ENCODE measurements around the gene ADH4. TPM values are rescaled to one million over a fixed set of nuclear protein-coding genes. Genes with fewer than 3 reads are reported as not detected.
"Not testable (repeated sequence)": the region's sequence is repeated elsewhere in the genome, so short reads cannot be mapped to it uniquely, and the experiment has no call there.

Gene ADH4
- total RNA-seq, 4 donors from 2014 or later: 0.13 to 0.64 TPM; not detected in 2

DNA sequence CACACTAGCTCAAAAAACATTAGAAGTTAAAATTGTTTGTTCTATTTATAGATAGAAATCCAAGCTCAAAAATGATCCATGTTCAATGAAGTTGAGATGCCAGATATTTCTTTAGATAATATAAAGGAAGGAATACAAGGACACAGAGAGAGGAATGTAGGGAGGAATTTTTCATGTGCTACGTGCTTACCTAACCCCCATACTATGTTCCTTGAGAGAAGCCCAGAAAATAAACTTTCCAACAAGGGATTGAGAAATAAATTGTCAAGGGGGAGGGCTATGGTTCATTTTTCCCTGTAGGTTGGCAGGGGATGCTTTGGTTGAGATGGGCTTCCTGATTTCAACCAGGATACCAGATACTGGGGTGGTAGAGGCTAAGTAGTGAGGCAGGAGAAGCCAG is 39.9 kb downstream of the ADH4 start:
- DNase-seq (ENCODE audit: low spot score in 2 of 2): no peak
- TF ChIP-seq, protein P1, sequence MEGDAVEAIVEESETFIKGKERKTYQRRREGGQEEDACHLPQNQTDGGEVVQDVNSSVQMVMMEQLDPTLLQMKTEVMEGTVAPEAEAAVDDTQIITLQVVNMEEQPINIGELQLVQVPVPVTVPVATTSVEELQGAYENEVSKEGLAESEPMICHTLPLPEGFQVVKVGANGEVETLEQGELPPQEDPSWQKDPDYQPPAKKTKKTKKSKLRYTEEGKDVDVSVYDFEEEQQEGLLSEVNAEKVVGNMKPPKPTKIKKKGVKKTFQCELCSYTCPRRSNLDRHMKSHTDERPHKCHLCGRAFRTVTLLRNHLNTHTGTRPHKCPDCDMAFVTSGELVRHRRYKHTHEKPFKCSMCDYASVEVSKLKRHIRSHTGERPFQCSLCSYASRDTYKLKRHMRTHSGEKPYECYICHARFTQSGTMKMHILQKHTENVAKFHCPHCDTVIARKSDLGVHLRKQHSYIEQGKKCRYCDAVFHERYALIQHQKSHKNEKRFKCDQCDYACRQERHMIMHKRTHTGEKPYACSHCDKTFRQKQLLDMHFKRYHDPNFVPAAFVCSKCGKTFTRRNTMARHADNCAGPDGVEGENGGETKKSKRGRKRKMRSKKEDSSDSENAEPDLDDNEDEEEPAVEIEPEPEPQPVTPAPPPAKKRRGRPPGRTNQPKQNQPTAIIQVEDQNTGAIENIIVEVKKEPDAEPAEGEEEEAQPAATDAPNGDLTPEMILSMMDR (IDR thresholded peaks at IDR 0.05): no peak
- TF ChIP-seq POLR2A (IDR thresholded peaks at IDR 0.05): no peak
- WGBS, 2 donors: 89% methylated on average over 1 of the region's 1 CpG
- H3K4me3 ChIP-seq (ENCODE audit: low read depth, poor library complexity, severe bottlenecking): no peak overlapping the region
- intact Hi-C loops (cut with DNase I; ENCODE audit: low total_unique reads): no loop called here

DNA sequence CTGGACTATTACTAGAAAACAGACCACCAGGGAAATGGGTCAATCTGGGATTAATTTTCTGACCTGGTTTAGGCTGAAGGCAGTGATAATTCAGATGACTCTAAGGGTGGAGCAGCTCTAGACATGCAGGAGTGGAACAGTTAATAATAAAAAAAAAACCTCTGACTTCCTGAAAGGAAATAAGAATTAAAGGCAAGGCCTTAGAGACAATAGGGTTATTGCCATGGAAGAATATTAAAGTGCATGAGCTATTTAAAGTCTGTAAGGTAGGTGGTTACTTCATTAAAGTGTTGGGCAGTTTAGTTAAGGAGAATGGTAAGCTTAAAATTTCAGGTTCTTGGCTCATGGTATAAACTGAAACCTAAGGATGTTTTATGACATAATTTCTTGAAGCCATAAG is 40.9 kb downstream of the ADH4 start:
- no peak for DNase-seq (ENCODE audit: low spot score in 2 of 2)
- no peak overlapping the region for H3K4me3 ChIP-seq (ENCODE audit: low read depth, poor library complexity, severe bottlenecking)
- intact Hi-C loops (cut with DNase I; ENCODE audit: low total_unique reads): no loop called here
- TF ChIP-seq, protein P1 (IDR thresholded peaks at IDR 0.05): no peak
- no peak for TF ChIP-seq POLR2A (IDR thresholded peaks at IDR 0.05)

DNA sequence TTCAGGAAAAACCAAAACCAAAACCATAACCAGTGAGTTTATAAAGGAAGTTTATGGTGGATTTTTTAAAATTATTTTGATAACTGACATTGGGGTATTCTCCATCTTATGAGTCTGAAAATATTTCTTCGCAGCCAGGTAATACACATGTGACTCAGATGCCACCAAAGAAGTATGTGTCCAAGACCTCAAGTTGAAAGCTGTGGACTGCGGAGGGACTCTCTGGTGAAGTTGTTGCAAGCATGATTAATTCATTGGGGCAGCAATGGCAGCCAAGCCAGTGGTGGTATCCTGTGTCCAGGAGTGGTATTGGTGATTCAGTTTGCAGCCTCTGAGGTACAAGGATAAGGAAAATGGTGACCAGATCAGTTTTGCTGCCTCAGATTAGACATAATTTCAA is 41.5 kb downstream of the ADH4 start:
- TF ChIP-seq, protein P1 (IDR thresholded peaks at IDR 0.05): no peak
- no peak for TF ChIP-seq POLR2A (IDR thresholded peaks at IDR 0.05)
- intact Hi-C loops (cut with DNase I; ENCODE audit: low total_unique reads): no loop called here
- 94 to 97% methylated on average over 2 of the region's 2 CpGs for WGBS, 2 donors
- no peak overlapping the region for H3K4me3 ChIP-seq (ENCODE audit: low read depth, poor library complexity, severe bottlenecking)
- DNase-seq (ENCODE audit: low spot score in 2 of 2): no peak

DNA sequence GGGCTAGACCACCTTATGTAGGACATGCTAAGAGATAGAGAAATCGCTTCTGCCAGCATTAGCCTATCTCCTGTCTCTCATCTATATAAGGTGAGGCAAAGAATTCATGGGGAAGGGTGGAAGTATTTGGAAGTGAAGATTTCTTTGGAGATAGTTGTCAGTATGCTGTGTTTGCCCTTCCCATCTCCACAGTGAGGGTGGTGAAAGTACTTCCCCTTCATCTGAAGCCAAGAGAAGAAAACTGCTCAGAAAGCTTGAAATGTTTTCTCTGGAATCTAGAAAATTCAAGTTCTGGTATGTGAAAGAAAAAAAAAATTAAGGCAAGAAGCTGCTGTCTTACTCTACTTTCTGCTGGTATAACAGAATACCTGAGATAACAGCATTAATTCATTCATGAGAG is 43.2 kb downstream of the ADH4 start:
- no peak for DNase-seq (ENCODE audit: low spot score in 2 of 2)
- TF ChIP-seq, protein P1 (IDR thresholded peaks at IDR 0.05): no peak
- no peak for TF ChIP-seq POLR2A (IDR thresholded peaks at IDR 0.05)
- intact Hi-C loops (cut with DNase I; ENCODE audit: low total_unique reads): no loop called here
- 64 to 86% methylated on average over 1 of the region's 1 CpG for WGBS, 2 donors
- H3K4me3 ChIP-seq (ENCODE audit: low read depth, poor library complexity, severe bottlenecking): no peak overlapping the region

DNA sequence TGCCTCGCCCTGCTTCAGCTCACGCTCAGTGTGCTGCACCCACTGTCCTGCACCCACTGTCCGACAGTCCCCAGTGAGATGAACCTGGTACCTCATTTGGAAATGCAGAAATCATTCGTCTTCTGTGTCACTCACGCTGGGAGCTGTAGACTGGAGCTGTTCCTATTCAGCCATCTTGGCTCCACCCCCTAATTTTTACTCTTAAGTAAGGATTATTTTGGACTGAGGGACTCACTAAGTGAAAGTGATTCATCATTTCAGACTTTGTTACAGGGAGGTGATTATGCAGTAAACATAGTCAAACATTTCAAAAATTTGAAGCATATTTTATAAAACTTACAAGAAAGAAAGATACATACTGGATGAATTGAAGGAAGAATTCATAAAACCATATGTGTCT is 44.3 kb downstream of the ADH4 start:
- intact Hi-C loops (cut with DNase I; ENCODE audit: low total_unique reads); H3K4me3 ChIP-seq (ENCODE audit: low read depth, poor library complexity, severe bottlenecking); DNase-seq (ENCODE audit: low spot score in 2 of 2): not testable (repeated sequence)
- WGBS, 2 donors: 58 to 67% methylated on average over 5 of the region's 5 CpGs

DNA sequence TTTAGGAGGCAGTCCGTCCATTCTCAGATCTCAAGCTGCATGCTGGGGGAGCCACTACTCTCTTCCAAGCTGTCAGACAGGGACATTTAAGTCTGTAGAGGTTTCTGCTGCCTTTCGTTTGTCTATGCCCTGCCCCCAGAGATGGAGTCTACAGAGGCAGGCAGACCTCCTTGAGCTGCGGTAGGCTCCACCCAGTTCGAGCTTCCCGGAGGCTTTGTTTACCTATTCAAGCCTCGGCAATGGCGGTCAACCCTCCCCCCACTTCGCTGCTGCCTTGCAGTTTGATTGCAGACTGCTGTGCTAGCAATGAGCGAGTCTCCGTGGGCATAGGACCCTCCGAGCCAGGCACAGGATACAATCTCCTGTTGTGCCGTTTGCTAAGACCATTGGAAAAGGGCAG is 44.8 kb downstream of the ADH4 start:
- WGBS, 2 donors: 87 to 96% methylated on average over 11 to 12 of the region's 12 CpGs
- TF ChIP-seq POLR2A (IDR thresholded peaks at IDR 0.05): no peak
- TF ChIP-seq, protein P1 (IDR thresholded peaks at IDR 0.05): no peak
- no peak for DNase-seq (ENCODE audit: low spot score in 2 of 2)
- no peak overlapping the region for H3K4me3 ChIP-seq (ENCODE audit: low read depth, poor library complexity, severe bottlenecking)
- intact Hi-C loops (cut with DNase I; ENCODE audit: low total_unique reads): no loop called here

DNA sequence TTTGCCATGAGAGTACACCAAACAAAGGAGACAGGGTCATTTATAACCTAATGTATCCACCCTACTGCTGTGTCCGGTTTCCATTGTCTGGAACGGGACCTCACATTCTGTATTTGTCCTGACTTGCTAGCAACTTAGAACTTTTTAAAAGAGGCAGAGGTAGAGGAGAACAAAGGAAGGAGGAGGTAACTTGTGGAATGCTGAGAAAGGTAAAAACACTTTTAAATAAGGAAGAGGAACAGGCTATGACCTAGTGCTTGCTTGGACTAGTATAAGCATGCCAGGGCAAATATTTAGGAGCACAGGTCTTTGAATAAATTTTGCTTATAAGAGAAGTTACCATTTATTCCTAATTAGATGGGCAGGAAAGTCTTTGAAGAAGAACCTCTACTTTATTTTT is 52.3 kb downstream of the ADH4 start:
- 56 to 58% methylated on average over 2 of the region's 2 CpGs for WGBS, 2 donors

More for the DNA sequence above, 52.3 kb downstream of the ADH4 start:
- DNase-seq (ENCODE audit: low spot score in 2 of 2); H3K4me3 ChIP-seq (ENCODE audit: low read depth, poor library complexity, severe bottlenecking); intact Hi-C loops (cut with DNase I; ENCODE audit: low total_unique reads): not testable (repeated sequence)

All from lower leg skin (tissue), 4 donors.